SKM-1 (cell line): ENCODE measurements around the gene MERTK.
"Not testable (repeated sequence)": the region's sequence is repeated elsewhere in the genome, so short reads cannot be mapped to it uniquely, and the experiment has no call there.

Source experiments
- DNase-seq: peaks from one replicate; lab custom pipeline; 2025; ENCODE audit not compliant: unreplicated experiment; lab: John Stamatoyannopoulos, UW

The MERTK gene

DNA sequence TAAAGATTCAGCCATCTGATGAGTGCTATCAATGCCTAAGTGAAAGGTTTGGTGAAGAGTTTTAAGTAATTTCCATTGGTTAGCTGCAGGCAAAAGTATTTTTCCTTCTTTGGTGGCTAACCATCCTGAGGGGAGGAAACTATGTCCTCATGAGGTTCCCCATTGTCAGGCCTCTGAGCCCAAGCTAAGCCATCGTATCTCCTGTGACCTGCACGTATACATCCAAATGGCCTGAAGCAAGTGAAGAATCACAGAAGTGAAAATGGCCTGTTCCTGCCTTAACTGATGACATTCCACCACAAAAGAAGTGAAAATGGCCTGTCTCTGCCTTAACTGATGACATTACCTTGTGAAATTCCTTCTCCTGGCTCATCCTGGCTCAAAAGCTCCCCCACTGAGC lies 141.7 kb downstream of the MERTK start:
- DNase-seq: not testable (repeated sequence)

DNA sequence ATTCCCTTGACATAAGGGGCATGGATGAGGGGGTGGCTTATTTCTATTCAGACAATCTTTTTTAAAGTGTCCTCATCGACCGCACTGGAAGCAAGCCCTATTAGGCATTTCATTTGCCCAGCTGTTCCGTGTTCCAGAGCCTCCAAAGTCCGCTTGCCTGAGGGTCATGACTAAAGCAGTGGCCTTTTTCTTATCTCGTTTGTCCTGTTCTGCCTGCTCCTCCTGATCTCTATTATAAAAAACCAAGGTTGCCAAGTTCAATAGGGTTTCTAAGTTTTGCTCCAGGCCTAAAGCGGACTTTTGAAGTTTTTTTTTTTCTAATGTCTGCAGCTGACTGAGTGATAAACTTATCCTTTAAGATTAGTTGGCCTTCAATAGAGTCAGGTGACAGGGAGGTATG lies 143.1 kb downstream of the MERTK start:
- DNase-seq: not testable (repeated sequence)

DNA sequence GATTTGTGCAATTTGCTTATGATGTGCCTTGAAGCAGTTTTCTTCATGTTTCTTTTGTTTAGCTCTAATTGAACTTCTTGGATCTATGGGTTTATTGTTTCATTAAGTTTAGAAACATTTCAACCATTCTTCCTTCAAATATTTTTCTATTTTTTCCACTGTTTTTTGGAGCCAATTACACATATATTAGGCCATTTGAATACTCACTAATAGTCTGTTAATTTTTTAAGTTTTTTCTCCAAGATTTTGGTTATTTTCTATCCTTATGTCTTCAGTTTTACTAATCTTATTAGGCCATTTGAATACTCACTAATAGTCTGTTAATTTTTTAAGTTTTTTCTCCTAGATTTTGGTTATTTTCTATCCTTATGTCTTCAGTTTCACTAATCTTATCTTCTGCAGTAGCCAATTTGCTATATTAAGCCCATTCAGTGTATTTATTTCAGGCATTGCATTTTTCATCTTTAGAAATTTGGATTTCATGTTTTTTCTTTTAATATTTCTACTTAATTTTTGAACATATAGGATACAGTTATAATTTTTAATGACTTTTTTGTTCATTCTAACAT lies 147.1 kb downstream of the MERTK start:
- no peak for DNase-seq

DNA sequence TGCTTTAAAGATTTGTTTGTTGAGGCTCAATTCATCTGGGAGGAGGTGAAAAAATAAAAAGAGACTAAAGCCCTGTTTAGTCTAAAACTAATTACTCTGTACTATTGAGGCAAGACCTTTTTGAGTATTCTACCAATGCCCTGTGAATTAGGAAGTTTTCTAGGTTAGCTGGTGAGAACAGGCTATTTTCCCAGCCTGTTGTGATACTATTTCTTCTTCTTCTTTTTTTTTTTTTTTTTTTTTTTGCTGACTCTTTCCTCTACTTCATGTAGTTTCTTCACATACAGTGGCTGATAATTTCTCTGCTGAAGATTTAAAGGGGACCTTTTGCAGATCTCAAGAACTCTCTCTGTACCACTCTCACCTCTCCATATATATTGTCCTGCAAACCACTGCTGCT lies 147.8 kb downstream of the MERTK start:
- DNase-seq: no peak

DNA sequence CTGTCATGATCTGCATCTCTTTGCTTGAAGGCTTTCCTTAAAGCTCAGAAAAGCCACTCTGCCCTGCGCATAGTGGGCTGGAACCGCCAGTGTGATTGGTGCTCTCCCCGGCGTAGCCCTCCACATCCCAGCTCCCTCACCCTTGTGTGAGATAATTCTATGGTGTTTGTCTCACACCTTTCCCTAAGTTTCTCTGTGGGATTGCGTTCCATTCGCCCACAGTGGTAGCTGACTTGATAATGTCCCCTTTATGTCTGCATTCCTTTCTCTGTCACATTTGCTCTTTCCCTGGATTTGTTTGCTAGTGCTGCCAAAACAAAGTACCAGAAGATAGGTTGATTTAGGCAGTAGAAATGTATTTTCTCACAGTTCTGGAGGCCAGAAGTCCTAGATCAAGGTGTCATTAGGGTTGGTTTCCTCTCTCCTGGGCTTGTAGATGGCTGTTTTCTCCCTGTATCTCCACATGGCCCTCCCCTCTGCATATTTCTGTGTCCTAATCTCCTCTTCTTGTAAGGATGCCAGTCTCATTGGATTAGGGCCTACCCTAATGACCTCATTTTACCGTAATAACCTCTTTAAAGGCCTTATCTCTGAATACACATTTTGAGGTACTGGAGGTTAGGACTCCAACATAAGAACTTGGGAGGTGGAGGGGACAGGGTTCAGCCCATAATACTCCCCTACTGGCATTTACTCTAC lies 149.3 kb downstream of the MERTK start:
- no peak for DNase-seq

DNA sequence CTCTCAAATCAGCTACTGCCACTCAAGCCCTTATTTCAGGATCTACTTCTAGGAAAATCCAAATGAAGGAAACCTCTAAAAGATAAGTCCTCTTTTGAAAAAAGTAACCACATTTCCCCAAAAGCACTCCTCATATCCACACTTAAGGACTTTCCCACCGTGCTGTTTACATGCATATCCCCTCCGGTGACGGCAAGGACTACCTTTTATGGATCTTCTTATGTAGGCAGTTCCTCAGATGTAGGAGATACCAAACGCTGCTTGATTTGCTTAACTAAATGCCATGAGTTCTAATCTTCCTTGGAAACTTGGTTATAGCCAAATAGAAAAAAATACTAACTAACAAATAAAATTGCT lies 149.8 kb downstream of the MERTK start:
- no peak for DNase-seq

GRCh38 chr2:112048887-112049286 lies 150.5 kb downstream of the MERTK start:
- peak; percentile 72 for DNase-seq

GRCh38 chr2:112050316-112050715 lies 151.9 kb downstream of the MERTK start:
- no peak for DNase-seq

DNA sequence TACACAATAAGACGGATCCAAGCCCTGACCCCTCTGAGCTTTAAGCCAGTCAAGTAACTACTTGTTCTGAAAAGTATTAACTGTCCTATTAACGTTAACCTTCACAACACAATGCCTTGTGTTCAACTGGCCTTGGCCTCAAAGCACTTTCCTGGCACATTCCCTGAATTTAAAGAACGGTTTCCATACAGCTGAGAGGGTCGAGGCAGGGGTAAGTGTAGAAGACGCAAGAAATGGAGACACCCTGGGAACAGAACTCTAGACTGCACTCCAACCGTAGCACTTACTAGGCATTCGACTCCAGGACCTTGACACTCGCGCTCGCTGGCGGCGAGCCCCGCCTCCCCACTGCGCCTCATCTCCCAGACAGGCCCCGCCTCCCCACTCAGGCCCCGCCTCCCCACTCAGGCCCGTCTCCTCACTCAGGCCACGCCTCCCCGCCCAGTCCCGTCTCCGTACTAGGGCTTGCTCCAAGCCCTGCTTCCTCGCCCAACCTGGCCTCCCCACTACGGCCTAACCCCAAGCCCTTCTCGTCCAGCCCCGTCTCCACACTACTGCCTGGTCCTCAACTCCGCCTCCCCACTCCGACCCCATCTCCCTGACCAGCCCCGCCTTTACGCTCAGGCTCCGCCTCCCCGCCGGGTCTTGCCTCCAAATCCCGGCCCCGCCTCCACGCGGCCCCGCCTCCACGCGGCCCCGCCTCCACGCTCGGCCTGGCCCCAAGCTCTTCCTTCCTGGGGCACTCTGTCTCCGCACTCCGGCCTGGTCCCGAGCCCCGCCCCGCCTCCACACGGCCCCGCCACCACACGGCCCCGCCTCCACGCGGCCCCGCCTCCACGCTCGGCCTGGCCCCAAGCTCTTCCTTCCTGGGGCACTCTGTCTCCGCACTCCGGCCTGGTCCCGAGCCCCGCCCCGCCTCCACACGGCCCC lies 155.8 kb downstream of the MERTK start:
- DNase-seq: peak; percentile 80

GRCh38 chr2:112054847-112055729 lies 156.7 kb downstream of the MERTK start, which contains the start of gene TMEM87B:
TSS of gene TMEM87B (plus strand) at chr2:112055269. CDS start at chr2:112055592, 323 bp downstream.
- DNase-seq: peak; percentile 91

DNA sequence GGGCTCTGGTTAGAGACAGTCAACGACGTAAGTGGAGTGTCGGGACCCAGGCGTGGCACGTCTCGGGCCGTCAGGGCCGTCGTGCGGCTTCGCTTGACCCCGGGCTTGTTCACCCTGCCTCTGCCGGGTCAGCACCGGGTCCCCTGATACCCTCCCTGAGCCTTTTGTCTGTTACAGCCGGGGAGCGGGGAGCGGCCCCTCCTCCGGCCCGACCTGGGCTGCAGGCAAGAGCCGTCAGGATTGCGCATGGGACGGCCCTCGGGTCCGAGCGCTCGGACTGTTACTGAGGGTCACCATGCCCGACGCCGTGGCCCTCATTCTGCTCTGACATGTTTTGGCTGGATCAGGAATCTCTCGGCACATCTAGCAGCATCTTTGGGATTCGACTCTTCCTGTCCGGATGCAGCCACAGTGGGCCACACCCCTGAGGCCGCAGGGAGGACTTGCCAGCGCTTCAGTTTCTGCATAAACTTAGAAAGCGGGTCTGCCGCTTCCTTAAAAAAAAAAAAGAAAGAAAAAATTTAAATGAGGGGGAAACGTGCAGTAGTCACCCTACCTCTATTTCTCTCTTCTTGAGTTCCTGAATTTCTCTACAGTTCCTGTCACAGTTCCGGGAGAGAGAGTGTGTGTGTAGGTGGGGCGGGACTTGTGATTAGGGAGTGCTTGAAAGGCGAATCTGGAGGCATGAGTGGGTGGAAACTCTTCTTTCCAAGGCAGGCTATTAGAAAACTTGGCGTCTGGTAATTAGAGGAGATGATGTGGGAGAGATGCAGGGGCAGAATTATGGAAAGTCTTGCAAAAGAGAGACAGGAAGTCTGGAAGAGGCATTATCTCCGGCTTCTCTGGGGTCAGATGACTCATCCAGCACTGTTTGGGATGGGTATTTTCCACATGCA lies 157.6 kb downstream of the MERTK start:
- DNase-seq: peak; percentile 68

DNA sequence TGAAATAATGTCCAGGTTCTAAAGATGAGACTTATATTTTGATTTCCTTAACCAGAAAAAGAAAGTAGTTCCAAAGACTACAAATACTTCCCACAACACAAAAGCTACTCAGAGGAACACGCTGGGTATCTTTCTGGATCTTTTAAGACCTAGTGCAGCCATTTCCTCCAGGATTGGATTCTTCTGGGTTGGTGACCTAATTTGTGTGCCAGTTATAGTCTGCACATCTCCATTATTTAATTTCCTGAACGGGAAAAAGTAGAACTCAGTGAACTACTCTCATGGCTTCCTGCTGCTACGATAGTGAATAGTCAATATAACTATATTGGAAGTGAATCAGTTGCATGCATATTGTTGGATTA lies 158.2 kb downstream of the MERTK start:
- no peak for DNase-seq

DNA sequence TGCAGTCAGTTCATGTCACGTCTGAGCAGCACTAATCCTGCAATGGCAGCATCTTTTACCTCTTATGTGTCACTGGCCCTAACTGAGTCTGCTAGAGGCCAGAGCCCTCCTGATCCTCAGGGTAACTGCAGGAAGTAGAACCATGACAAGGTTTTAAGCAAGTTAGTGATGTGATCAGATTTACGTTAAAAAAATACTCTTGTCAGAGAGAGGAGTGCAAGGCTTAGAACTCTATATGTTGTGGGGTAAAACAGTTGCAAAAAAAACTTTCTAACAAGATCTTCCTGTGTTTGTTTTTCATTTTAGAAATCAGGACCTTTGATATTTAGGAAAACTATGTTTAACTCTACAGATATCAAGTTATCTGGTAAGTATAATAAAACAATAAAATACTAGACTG lies 161.3 kb downstream of the MERTK start:
- DNase-seq: no peak

- DNase-seq: no peak
Measured at GRCh38 chr2:112061299-112061698, 162.9 kb downstream of the MERTK start.

DNA sequence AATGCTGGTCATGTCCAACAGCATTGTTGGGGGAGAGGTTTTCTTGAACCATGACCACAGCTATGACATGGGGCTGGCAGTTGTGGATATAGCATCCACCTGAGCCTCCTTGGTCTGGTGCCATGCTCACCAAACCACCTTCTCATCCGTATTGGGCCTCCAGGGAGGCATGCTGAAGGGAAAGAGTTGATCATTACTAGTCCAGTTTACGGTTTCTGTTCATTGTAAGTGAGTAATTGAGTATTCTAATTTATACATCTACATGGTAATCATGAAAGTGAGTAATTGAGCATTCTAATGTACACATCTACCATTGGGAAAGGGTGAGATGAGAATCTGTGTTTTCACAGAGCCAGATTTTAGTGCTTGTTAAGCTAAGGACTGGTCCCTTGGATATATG lies 163.4 kb downstream of the MERTK start:
- DNase-seq: no peak

DNA sequence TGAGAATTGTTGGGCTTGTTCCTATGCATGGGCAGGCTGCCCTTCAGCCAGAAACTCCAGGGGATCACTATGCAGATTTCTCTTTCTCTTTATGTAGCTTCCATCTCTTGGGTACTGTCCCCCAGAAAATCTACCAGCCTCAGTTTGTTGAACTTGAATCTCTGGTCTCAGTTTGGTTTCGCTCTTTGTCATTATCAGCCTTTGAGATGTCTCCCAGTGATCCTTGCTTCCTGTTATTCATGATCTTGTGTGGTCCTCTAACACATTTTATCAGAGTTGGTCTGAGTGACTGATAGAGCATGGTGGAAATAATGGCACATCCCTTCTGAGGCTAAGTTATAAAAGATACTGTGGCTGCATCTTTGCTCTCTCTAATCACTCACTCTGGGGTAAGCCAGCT lies 164.5 kb downstream of the MERTK start:
- no peak for DNase-seq

- no peak for DNase-seq
Measured at GRCh38 chr2:112065486-112065885, 167.1 kb downstream of the MERTK start.

DNA sequence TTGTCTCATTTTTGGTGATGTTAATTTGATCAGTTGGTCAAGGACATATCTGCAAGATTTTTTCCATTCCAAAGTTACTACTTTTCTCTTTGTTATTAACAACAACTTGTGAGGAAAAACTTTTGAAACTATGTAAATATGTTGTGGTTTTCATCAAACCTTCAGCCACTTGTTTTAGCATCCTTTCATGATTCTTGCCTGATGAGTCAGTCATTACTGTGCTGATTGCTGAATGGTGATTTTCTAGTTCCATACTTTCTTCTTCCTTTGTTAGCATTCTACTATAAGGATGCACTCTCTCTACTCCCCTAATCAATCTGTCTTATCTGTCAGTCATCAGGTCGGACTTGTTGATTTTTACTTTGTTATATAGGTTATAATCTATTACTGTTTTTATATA lies 167.6 kb downstream of the MERTK start:
- no peak for DNase-seq

DNA sequence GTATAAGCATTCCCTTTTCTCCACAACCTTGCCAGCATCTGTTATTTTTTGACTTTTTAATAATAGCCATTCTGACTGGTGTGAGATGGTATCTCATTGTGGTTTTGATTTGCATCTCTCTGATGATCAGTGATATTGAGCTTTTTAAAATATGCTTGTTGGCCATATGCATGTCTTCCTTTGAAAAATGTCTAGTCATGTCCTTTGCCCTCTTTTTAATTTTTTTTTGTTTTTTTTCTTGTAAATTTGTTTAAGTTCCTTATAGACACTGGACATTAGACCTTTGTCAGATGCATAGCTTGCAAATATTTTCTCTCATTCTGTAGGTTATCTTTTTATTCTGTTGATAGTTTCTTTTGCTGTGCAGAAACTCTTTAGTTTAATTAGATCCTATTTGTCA lies 171.4 kb downstream of the MERTK start:
- DNase-seq: not testable (repeated sequence)

DNA sequence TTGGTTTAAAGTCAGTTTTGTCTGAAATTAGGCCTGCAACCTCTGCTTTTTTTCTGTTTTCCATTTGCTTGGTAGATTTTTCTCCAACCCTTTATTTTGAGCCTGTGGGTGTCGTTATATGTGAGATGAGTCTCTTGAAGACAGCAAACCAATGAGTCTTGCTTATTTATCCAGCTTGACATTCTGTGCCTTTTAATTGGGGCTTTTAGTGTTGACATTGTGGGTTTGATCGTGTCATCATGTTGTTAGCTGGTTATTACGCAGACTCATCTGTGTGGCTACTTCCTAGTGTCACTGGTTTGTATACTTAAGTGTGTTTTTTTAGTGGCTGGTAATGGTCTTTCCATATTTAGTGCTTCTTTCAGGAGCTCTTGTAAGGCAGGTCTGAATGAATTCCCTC lies 175.5 kb downstream of the MERTK start:
- no peak for DNase-seq
